SKM-1 treated with dmso at 0.1 percent for 144 hours (cell line): ENCODE results near the gene VWA2.

ENCODE experiments used
- DNase-seq: peaks from one replicate; lab custom pipeline; 2025; ENCODE audit not compliant: unreplicated experiment; lab: John Stamatoyannopoulos, UW

Gene VWA2

DNA sequence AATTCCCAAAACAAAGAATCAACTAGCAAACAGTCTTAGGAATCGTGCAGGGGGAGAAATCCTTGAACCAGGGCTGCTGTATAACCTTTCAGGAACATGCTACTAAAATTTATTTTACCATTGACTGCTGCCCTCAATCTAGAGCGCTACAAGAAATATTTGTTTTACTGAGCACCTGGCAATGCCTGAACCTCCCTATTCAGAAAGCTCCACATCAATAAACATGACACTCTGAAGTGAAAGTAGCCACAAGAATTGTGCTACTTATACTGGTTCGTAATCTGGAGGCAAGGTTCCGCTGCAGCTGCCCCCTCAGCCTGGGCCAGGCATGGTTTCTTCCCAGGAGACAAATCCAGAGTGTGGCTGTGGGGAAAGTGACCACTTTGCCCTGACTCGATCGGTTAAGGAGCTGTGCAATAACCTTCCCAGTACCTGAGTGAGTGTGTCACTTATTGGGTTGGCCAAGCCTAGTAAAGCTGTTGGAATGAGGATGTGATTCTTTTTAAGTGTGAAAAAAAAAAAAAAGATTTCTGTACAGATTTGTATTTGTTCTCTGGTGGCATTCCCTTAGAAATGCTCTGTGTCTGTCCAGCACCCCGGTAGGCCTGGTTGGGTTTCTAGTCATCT is 7.7 kb downstream of the VWA2 start:
- no peak for DNase-seq

DNA sequence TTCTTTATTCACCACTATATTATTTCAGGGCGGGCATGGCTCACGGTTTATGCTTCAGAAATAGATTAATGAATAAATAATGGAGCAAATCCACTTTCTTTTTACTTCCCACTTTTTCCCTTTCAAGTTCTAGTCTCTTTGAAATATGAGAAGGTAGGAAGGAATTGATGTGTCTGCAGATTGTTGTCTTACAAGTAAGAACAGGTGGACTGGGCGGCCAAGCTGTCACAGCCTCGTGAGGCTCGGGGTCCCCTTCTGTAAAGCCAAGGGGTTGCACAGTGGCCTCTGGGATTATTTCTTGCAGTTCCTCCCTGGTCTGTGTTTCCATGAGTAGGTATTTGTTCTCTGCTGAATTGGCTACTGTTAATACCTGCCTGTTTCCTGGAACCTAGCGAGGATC is 11.2 kb downstream of the VWA2 start:
- no peak for DNase-seq

- no peak for DNase-seq
Observed at GRCh38 chr10:114250716-114251115, 11.7 kb downstream of the VWA2 start.

- no peak for DNase-seq
Observed at GRCh38 chr10:114252092-114252491, 13.0 kb downstream of the VWA2 start.

GRCh38 chr10:114252883-114253282 is 13.8 kb downstream of the VWA2 start:
- DNase-seq, result no peak

GRCh38 chr10:114255227-114255626 is 16.2 kb downstream of the VWA2 start:
- no peak for DNase-seq

DNA sequence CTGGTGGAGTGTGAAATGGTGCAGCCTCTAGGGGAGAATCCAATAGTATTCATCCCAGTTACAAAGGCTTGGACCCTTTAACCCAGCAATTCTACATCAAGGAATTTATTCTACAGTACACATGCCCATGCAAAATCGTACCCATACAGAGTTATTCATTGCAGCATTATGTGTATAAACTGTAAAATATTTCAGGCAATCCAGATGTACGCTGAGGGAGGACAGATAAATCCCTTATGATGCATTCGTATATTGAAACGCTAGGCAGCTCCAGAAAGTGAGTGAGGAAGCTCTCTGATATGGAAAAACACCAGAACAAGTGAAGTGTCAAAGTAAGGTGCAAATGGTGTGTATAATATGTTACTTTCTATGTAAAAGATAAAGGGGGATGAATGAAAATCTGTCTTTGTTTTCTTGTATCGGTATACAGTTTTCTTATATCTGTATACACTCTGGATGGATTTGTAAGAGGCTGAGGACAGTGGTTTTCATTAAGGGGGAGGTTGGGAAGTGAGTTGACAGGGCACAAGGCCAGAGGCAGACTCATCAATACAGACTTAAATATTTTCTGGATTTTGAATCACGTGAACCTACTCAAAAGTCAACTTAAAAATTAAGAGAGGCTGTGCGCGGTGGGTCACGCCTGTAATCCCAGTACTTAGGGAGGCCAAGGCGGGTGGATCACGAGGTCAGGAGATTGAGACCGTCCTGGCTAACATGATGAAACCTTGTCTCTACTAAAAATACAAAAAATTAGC is 17.1 kb downstream of the VWA2 start:
- no peak for DNase-seq

- no peak for DNase-seq
Observed at GRCh38 chr10:114256822-114257221, 17.8 kb downstream of the VWA2 start.

DNA sequence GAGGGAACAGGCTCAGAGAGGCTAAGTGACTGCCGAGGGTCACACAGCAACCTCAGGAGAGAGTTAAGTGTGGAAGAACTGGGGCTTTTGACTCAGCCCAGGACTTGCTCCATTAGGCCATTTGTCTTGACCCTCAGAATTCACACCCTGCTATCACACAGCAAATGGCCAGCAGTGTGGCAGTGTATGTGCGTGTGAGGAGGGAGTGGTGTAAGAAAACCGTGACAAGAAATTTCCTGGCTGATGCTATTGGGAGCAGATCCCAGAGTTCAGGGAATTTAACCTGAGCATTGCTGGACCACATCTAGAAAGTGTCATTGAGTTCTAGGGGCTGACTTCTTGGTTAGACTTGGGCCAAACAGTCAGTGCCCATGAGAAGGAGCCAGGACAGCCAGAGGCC is 18.4 kb downstream of the VWA2 start:
- no peak for DNase-seq

- DNase-seq, result no peak
Observed at GRCh38 chr10:114258274-114258840, 19.3 kb downstream of the VWA2 start.

DNA sequence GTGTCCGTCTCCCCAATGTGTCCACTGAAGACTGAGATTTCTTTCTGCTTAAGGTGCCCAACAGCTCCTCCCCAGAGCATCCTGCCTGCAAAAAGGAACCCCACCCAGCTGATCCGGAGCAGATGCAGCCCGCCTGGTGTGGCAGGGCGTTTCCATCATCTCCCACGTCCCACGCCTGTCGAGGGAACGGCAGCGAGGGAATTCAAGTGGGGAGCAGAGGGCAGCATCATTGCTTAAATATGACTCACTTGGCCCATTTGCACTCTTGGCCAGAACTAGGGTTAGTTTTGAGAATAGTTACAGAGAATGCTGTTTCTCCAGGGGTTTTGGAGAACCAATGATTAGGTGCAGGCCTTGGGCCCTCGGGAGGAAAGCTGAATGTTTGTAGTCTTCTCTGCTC is 20.8 kb downstream of the VWA2 start:
- no peak for DNase-seq

DNA sequence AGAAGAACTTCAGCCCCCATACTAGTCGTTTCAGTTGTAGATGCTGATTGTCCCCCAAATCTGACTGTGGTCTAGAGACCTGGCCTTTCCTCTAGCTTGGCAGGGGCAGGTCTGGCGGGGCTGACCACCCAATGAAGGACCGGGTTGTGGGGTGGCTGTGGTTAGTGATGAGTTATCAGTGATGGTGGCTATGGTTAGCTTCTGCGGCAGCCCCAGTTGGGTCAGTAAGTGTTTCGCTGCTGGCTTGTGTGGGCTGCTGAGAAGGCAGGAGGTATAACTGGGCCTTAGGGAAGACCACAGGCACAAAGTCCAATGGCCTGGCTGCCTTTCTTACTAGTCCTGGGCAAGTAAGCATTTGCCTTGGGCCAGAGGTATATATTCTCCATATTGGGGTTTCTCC is 21.3 kb downstream of the VWA2 start:
- DNase-seq, result no peak

DNA sequence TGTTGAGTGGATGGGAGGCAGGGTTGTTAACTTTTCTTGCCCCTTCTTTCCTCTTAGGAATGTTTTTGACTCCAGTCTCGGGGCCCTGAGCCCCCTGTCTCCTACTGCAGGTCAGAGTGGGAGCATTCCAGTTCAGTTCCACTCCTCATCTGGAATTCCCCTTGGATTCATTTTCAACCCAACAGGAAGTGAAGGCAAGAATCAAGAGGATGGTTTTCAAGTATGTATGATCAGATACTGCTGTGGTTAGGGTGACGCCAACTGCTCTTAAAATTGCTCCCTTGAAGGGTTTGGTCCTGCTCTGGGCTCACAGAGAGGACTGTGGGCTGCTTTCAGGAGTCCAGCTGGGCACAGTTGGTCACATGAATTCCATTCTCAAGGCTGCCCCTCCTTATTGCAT is 22.0 kb downstream of the VWA2 start:
- DNase-seq, result no peak

GRCh38 chr10:114262496-114262895 is 23.4 kb downstream of the VWA2 start:
- no peak for DNase-seq

DNA sequence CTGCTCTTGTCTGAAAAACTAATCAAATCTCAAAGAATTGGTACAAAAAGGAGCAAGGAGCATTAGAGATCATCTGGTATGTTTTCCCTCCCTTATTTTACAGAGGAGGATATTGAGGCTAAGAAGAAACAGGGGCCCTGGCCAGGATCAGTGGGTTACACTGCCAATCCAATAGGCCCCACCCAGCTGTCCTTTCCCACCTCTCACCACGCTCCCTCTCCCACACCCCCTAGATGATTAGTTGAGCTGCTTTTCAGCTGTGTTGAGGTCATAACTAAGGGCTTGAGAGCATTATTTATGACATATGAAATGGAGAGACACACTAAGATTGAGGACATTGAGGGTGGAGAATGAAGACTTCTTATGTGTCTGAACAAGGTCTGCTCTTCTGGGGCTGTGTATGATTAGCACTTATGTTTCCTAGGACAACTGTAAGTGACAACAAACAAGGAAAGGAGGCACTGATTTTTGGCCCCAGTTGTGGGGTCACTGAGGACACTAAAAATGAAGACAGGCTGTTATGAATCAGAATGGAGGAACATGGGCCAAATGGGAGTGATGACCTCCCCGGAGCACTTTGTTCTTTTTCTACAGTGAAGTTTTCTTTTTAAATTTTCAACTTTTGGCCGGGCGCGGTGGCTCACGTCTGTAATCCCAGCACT is 26.5 kb downstream of the VWA2 start:
- no peak for DNase-seq

GRCh38 chr10:114266521-114266920 is 27.5 kb downstream of the VWA2 start:
- no peak for DNase-seq

- no peak for DNase-seq
Observed at GRCh38 chr10:114271075-114271778, 32.2 kb downstream of the VWA2 start.

DNA sequence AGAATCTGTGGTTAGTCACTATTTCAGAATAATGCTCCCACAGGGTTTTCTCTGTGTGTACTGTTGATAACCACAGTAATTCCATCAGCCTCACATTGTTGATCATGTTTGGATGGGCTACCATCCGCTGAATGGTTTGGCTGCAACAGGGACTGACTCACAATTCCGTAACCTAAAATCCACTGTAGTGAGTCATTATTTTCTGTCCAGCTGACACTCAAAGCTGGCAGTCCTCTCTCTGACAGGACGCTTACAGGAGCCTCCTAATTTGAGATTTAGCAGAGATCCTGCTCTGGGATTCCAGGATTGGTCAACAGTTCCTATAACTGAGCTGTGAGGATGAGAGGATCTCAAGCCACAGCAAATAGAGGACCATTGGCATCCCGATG is 32.7 kb downstream of the VWA2 start:
- DNase-seq, result no peak

DNA sequence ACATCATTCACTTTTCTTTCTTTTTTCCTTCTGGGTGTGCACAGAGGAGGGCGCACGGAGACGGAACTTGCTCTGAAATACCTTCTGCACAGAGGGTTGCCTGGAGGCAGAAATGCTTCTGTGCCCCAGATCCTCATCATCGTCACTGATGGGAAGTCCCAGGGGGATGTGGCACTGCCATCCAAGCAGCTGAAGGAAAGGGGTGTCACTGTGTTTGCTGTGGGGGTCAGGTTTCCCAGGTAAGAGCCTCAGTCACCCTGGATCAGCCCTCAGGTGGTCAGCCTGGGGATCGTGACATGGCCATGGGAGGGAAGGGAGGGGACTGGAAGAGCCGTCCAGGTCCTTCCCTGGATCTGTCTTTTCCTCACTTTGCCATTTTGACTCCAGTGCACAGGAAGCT is 33.6 kb downstream of the VWA2 start:
- no peak for DNase-seq

- DNase-seq, result no peak
Observed at GRCh38 chr10:114273910-114274309, 34.9 kb downstream of the VWA2 start.
